Embryonic facial prominence (tissue), 1 donor: Measurements from ENCODE around the gene CFH.
A peak's percentile ranks its signal among the peaks of the same experiment; 100 is the strongest.
"Not testable (repeated sequence)": the region's sequence is repeated elsewhere in the genome, so short reads cannot be mapped to it uniquely, and the experiment has no call there.

ENCODE experiments used
- DNase-seq: peaks from one replicate; pipeline ENCODE4 v3.0.0-alpha.2; 2016; ENCODE audit errors: extremely low spot score

CFH gene

GRCh38 chr1:196651637-196652215, at the start of gene CFH:
CFH (plus strand) TSS chr1:196652043; CDS start chr1:196652118, 75 bp downstream.
- DNase-seq, result peak; percentile 35

- DNase-seq, result no peak
These were observed 48.2 kb upstream of the CFH start for GRCh38 chr1:196603651-196604050.

GRCh38 chr1:196607981-196608380, 43.9 kb upstream of the CFH start:
- peak; percentile 10 for DNase-seq

- peak; percentile 75 for DNase-seq
These were observed 43.2 kb upstream of the CFH start, which contains the start of gene KCNT2 for GRCh38 chr1:196608390-196609369. KCNT2 (minus strand) TSS chr1:196608440; CDS start chr1:196608309, 131 bp downstream.

- DNase-seq, result no peak
These were observed 42.5 kb upstream of the CFH start for GRCh38 chr1:196609370-196609737.

GRCh38 chr1:196611873-196612272, 40.0 kb upstream of the CFH start:
- no peak for DNase-seq

- no peak for DNase-seq
These were observed 32.1 kb upstream of the CFH start for GRCh38 chr1:196619721-196620120.

GRCh38 chr1:196623079-196623478, 28.8 kb upstream of the CFH start:
- DNase-seq, result no peak

- DNase-seq, result no peak
These were observed 23.0 kb upstream of the CFH start for GRCh38 chr1:196628838-196629237.

GRCh38 chr1:196637606-196638005, 14.2 kb upstream of the CFH start:
- DNase-seq, result no peak

- no peak for DNase-seq
These were observed 13.4 kb upstream of the CFH start for GRCh38 chr1:196638466-196638865.

- DNase-seq, result not testable (repeated sequence)
These were observed 12.6 kb upstream of the CFH start for GRCh38 chr1:196639291-196639690.

- no peak for DNase-seq
These were observed 10.9 kb upstream of the CFH start for GRCh38 chr1:196640976-196641375.

- DNase-seq, result no peak
These were observed 1.9 kb upstream of the CFH start for GRCh38 chr1:196649990-196650389.

GRCh38 chr1:196650403-196650802, 1.4 kb upstream of the CFH start:
- DNase-seq, result no peak

- no peak for DNase-seq
These were observed 764 bp upstream of the CFH start for GRCh38 chr1:196651079-196651478.

GRCh38 chr1:196654271-196654670, 2.4 kb downstream of the CFH start:
- DNase-seq, result no peak

- DNase-seq, result no peak
These were observed 3.2 kb downstream of the CFH start for GRCh38 chr1:196655071-196655470.

- DNase-seq, result no peak
These were observed 3.7 kb downstream of the CFH start for GRCh38 chr1:196655494-196655893.

GRCh38 chr1:196659471-196659870, 7.6 kb downstream of the CFH start:
- no peak for DNase-seq

GRCh38 chr1:196660272-196660671, 8.4 kb downstream of the CFH start:
- DNase-seq, result no peak

- DNase-seq, result no peak
These were observed 9.0 kb downstream of the CFH start for GRCh38 chr1:196660852-196661251.

- DNase-seq, result no peak
These were observed 9.5 kb downstream of the CFH start for GRCh38 chr1:196661345-196661744.
